Central memory CD4-positive, alpha-beta T cell (primary cell): ENCODE results near the gene SLIRP.
"Not testable (repeated sequence)": the region's sequence is repeated elsewhere in the genome, so short reads cannot be mapped to it uniquely, and the experiment has no call there.

ENCODE experiments used
- DNase-seq: peaks from one replicate; pipeline ENCODE4 v3.0.0; 2022

SLIRP gene

GRCh38 chr14:77746064-77746702 lies 38.3 kb downstream of the SLIRP start:
- DNase-seq, result no peak

DNA sequence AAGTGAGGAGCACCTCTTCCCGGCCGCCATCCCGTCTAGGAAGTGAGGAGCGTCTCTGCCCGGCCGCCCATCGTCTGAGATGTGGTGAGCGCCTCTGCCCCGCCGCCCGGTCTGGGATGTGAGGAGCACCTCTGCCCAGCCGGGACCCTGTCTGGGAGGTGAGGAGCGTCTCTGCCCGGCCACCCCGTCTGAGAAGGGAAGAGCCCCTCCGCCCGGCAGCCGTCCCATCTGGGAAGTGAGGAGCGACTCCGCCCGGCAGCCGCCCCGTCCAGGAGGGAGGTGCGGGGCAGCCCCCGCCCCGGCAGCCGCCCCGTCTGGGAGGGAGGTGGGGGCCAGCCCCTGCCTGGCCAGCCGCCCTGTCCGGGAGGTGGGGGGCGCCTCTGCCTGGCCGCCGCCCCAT lies 39.5 kb downstream of the SLIRP start:
- DNase-seq, result not testable (repeated sequence)

GRCh38 chr14:77752266-77752665 lies 44.4 kb downstream of the SLIRP start:
- DNase-seq, result no peak

DNA sequence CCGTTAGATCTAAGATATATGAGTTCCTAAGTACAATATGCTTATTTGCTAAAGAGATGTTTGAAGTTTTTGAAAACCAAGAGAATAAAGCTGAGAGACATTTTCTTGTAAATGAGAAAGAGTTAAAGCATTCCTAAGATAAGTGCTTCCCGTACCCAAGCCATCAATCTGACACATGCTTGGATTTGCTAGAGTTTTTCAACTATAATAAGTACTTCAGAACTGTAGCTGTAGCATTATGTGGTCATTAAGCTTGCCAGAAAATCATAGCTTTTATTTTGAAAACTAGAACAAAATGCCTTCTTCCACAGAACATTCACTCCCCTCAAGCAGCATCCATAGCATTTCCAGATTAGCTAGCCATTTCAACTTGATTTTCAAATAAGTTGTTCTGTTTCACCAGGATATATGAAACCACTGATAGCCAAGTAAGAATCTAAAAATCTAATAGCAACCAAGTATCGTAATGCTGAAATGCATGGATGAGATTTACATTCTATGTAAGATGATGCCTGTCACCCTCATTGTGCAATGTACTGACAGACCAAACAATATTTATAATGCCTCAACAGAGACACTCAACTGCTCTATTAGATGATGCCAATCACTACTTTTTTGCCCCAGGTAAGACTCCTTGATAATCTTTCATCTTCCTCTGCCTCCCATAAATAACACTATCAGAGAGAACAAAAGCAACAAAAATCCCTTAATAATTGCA lies 45.1 kb downstream of the SLIRP start:
- DNase-seq, result no peak

DNA sequence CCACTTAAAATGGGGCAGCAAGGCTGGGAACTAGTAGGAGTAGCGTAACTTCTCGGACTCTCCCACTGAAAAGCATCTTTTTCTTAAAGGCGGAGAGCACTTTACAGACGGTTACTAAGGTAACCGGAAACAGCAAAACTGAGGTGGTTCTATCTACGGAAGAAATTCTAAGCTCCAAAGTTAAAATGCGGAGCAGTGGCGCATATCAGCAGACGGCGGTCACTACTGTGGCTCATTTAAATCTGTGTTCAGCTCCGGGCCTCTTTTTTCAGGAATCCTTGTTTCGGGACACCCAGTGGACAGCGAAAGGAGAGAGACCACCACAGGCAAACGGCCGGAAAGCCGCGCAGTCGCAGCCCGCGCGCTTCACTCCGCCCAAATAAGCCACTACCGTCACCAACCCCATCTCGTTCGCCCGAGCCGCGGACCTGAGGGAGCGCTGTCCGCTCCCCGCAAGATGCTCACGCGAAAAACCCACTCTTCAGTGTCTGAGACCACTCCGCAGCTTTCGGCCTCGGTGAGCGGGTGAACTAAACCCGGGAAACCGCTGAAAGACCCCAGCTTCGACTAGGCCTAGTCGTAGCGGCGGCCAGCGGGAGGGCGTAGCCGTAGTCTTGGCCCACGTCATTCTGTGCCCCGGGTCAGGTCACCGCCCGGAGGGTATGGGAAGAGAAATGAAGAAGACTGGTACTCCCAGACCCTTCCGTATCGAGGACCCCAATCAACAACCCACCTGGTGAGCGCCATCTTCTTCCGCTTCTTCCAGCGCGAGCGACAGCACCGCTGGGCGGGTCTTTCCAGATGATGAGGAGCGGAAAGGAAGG lies 52.7 kb downstream of the SLIRP start, which contains the start of gene SNW1:
Gene SNW1 (minus strand): TSS at position 776 of the 824 bp plus-strand sequence. CDS start 29 bp downstream, at position 747.
- DNase-seq, result peak; percentile 90

GRCh38 chr14:77761205-77761931 lies 53.5 kb downstream of the SLIRP start:
- no peak for DNase-seq

DNA sequence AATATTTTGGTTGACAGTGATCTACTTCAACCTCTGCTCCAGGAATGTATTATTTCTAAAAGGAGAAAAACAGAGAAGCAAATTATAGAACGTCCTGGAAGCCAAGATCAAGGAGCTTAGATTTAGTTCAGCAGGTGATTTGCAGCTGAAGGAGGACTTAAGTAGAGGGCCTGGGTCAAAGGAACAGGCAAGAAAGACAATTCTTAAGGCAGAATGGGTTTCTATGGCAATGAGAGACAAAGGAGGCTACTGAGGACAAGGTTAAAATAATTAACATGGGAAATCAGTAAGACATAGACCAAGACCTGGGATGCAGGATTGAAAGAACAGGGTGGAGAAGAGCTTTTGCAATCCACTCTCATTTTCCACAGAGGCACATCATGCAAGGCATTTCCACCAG lies 55.4 kb downstream of the SLIRP start:
- DNase-seq, result no peak

DNA sequence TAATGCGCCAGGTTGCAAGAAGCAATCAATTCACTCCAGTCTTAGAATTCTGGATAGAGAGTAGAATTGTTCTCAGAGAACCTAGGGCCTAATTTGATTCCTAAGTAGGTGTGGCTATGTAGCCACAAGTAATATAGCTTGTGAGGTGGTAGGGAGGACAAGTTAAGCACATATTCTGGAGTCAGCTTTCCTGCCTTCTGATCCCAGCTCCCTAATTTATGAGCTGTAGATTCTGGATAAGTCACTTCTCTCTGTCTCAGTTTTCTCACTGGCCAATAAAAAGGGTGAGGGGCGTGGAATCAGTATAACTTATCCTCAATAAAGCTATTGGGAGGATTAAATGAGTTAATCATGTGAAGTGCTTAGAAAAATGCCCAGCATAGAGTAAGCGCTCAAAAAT lies 56.1 kb downstream of the SLIRP start:
- no peak for DNase-seq
